Uterus (tissue), 2 donors: ENCODE results near the gene ALDH9A1.

Experiments
- POLR2A ChIP-seq, 2 donors: fragments of 450-650 bp; IDR thresholded peaks; one replicate each; pipeline ENCODE4 v1.6.1; 2016; ENCODE audit warnings: antibody characterized with exemption in 2 of 2, mild to moderate bottlenecking in 1 of 2, moderate library complexity in 1 of 2
- TF ChIP-seq, protein P1 (sequence below), 4 experiments: fragments of 200-600 bp in 2 of 4; fragments of 450-650 bp in 2 of 4; sonication (generic) in 2 of 4; IDR thresholded peaks; one replicate each; pipeline ENCODE4 v1.5.1; 2016 to 2019; ENCODE audit warnings: antibody characterized with exemption in 4 of 4, mild to moderate bottlenecking in 2 of 4, moderate library complexity in 1 of 4

DNA sequence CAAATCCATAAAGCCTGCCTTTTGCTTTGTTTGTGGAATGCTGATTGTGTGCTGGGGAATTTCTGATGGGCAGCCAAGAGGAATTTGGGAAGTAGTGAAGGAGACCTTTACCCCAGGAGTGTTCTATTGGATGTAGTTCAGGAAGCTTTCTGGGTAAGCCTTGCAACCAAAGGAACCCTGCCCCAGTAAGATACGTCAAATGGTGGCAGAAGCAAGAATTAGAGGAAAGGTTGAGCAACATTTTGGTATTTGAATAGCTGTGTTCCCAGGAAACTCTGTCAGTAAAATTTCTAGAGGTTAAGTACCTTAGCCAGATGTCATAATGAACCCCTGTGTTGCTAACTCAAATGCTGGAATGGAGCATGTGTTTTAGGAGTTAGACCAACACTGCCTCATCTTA lies 60.9 kb downstream of the ALDH9A1 start:
- TF ChIP-seq, protein P1, sequence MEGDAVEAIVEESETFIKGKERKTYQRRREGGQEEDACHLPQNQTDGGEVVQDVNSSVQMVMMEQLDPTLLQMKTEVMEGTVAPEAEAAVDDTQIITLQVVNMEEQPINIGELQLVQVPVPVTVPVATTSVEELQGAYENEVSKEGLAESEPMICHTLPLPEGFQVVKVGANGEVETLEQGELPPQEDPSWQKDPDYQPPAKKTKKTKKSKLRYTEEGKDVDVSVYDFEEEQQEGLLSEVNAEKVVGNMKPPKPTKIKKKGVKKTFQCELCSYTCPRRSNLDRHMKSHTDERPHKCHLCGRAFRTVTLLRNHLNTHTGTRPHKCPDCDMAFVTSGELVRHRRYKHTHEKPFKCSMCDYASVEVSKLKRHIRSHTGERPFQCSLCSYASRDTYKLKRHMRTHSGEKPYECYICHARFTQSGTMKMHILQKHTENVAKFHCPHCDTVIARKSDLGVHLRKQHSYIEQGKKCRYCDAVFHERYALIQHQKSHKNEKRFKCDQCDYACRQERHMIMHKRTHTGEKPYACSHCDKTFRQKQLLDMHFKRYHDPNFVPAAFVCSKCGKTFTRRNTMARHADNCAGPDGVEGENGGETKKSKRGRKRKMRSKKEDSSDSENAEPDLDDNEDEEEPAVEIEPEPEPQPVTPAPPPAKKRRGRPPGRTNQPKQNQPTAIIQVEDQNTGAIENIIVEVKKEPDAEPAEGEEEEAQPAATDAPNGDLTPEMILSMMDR (IDR thresholded peaks at IDR 0.05), result no peak
- no peak for TF ChIP-seq POLR2A (IDR thresholded peaks at IDR 0.05)
